Transverse colon (tissue), 3 donors: Measurements from ENCODE around the gene EFCAB5.

Experiments
- POLR2A ChIP-seq: fragments of 450-650 bp; IDR thresholded peaks from one replicate; pipeline ENCODE4 v1.6.1; 2016; ENCODE audit warnings: antibody characterized with exemption, mild to moderate bottlenecking, moderate library complexity
- TF ChIP-seq, protein P1 (sequence below), 5 experiments: fragments of 200-600 bp in 3 of 5; fragments of 450-650 bp in 2 of 5; sonication (generic) in 3 of 5; IDR thresholded peaks; 1 replicate in 2 of 5; 2 replicates in 3 of 5; pipeline ENCODE4 v1.5.1; 2016 to 2017; ENCODE audit warnings: antibody characterized with exemption in 5 of 5, inconsistent platforms in 3 of 5, mild to moderate bottlenecking in 2 of 5, moderate library complexity in 1 of 5

DNA sequence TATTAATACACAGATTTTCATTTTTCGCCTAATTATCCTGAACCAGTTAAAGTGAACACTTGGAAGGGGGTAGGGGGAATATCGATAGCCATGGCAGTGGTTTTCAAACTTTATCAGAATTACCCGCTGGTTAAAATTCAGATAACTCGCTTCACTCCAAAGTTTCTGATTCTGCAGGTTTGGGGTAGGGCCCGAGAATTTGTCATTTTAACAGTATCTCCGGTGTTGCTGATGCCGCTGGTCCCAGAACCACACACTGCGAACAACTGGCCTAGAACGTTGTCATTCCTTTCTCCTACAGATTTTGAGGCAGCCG, 174.9 kb downstream of the EFCAB5 start:
- no peak for TF ChIP-seq POLR2A
- TF ChIP-seq, protein P1, sequence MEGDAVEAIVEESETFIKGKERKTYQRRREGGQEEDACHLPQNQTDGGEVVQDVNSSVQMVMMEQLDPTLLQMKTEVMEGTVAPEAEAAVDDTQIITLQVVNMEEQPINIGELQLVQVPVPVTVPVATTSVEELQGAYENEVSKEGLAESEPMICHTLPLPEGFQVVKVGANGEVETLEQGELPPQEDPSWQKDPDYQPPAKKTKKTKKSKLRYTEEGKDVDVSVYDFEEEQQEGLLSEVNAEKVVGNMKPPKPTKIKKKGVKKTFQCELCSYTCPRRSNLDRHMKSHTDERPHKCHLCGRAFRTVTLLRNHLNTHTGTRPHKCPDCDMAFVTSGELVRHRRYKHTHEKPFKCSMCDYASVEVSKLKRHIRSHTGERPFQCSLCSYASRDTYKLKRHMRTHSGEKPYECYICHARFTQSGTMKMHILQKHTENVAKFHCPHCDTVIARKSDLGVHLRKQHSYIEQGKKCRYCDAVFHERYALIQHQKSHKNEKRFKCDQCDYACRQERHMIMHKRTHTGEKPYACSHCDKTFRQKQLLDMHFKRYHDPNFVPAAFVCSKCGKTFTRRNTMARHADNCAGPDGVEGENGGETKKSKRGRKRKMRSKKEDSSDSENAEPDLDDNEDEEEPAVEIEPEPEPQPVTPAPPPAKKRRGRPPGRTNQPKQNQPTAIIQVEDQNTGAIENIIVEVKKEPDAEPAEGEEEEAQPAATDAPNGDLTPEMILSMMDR (IDR thresholded peaks at IDR 0.05), result no peak
